ENCODE measurements around the gene TLK2. TPM values are rescaled to one million over a fixed set of nuclear protein-coding genes. Genes with fewer than 3 reads are reported as not detected.

Gene TLK2
- total and polyA plus RNA-seq, 7 donors: 21.1 to 59.3 (median 30.7) TPM

GRCh38 chr17:62592341-62593099, 113.9 kb downstream of the TLK2 start:
- Histone ChIP-seq H3K27ac (no peak overlapping the region), H3K9me3 (no peaks in the 10 kb centered on the region), H3K4me3 (no peak overlapping the region), H3K36me3 (peaks cover 5 to 70% (median 9%) of the 10 kb centered on the region in 4 donors), H3K27me3 (no peaks in the 10 kb centered on the region), H3K4me1 (no peaks in the 10 kb centered on the region)
- 92 to 94% methylated on average over 9 of the region's 9 CpGs for WGBS, 2 donors
- intact Hi-C loops (cut with DNase I): no loop called here
- TF ChIP-seq POLR2AphosphoS5 (IDR thresholded peaks at IDR 0.05) (no peak), EP300 (IDR thresholded peaks at IDR 0.05) (no peak), POLR2A (IDR thresholded peaks at IDR 0.05) (no peak)
- TF ChIP-seq, protein P1, sequence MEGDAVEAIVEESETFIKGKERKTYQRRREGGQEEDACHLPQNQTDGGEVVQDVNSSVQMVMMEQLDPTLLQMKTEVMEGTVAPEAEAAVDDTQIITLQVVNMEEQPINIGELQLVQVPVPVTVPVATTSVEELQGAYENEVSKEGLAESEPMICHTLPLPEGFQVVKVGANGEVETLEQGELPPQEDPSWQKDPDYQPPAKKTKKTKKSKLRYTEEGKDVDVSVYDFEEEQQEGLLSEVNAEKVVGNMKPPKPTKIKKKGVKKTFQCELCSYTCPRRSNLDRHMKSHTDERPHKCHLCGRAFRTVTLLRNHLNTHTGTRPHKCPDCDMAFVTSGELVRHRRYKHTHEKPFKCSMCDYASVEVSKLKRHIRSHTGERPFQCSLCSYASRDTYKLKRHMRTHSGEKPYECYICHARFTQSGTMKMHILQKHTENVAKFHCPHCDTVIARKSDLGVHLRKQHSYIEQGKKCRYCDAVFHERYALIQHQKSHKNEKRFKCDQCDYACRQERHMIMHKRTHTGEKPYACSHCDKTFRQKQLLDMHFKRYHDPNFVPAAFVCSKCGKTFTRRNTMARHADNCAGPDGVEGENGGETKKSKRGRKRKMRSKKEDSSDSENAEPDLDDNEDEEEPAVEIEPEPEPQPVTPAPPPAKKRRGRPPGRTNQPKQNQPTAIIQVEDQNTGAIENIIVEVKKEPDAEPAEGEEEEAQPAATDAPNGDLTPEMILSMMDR (IDR thresholded peaks at IDR 0.05): no peak
- no peak for DNase-seq

DNA sequence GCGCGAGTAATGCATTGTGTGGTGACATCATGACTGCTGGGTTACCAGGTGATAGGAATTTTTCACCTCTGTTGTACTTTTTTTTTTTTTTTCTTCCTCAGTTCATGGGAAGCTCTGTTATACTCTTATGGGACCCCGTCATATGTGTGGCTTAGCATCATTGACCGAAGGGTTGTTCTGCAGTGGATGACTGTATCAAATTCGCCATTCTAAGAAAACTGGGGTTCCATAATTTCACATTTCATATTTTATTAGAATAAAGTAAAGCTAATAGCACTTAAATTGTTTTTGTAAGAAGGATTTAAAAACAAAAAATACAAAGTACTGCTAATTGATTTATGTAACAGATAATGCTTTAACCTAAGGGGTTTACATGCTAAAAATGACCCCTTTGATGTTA, 116.9 kb downstream of the TLK2 start:
- TF ChIP-seq EP300 (IDR thresholded peaks at IDR 0.05) (no peak), POLR2AphosphoS5 (IDR thresholded peaks at IDR 0.05) (no peak), POLR2A (IDR thresholded peaks at IDR 0.05) (no peak)
- TF ChIP-seq, protein P1 (IDR thresholded peaks at IDR 0.05): no peak
- Histone ChIP-seq H3K27me3 (no peaks in the 10 kb centered on the region), H3K36me3 (peaks cover 13 to 72% (median 19%) of the 10 kb centered on the region in 4 donors), H3K4me1 (no peaks in the 10 kb centered on the region), H3K4me3 (no peak overlapping the region), H3K9me3 (no peaks in the 10 kb centered on the region), H3K27ac (no peak overlapping the region)
- DNase-seq: no peak
- 98 to 100% methylated on average over 5 of the region's 5 CpGs for WGBS, 2 donors
- intact Hi-C loops (cut with DNase I): no loop called here

GRCh38 chr17:62596662-62597061, 118.0 kb downstream of the TLK2 start:
- no peak for DNase-seq
- no peak overlapping the region for H3K4me3 ChIP-seq
- 94 to 96% methylated on average over 2 of the region's 2 CpGs for WGBS, 2 donors

DNA sequence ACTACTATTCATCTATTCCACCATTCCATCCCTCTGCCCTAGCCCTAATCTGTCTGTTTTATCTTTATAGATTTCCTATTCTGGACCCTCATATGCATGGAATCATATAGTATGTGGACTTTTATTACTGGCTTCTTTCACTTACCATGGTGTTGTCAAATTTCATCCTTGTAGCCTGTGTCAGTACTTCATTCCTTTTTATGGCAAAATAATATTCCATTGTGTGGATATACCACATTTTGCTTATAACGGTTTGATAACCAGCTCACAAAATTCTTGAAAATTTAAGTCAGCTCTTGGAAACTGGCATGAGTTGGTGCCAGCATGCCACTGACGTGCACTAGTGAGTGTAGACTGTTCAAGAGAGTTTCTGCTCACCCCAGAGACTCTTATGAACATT, 118.5 kb downstream of the TLK2 start:
- peaks cover 14 to 75% (median 27%) of the 10 kb centered on the region in 4 donors for H3K36me3 ChIP-seq
- DNase-seq: no peak

More at GRCh38 chr17:62596662-62597061, 118.0 kb downstream of the TLK2 start:
- Histone ChIP-seq H3K27me3 (no peaks in the 10 kb centered on the region), H3K4me1 (no peaks in the 10 kb centered on the region), H3K27ac (no peak overlapping the region), H3K36me3 (peaks cover 14 to 75% (median 26%) of the 10 kb centered on the region in 4 donors), H3K9me3 (no peaks in the 10 kb centered on the region)
- intact Hi-C loops (cut with DNase I): no loop called here
- TF ChIP-seq, protein P1 (IDR thresholded peaks at IDR 0.05): no peak
- TF ChIP-seq POLR2A (IDR thresholded peaks at IDR 0.05) (no peak), EP300 (IDR thresholded peaks at IDR 0.05) (no peak), POLR2AphosphoS5 (IDR thresholded peaks at IDR 0.05) (no peak)

More for the DNA sequence above, 118.5 kb downstream of the TLK2 start:
- H3K27ac ChIP-seq: no peak overlapping the region
- no peaks in the 10 kb centered on the region for H3K4me1 ChIP-seq
- H3K4me3 ChIP-seq: no peak overlapping the region
- WGBS, 2 donors: 95 to 98% methylated on average over 2 of the region's 2 CpGs
- TF ChIP-seq POLR2A (IDR thresholded peaks at IDR 0.05) (no peak), EP300 (IDR thresholded peaks at IDR 0.05) (no peak), POLR2AphosphoS5 (IDR thresholded peaks at IDR 0.05) (no peak)
- TF ChIP-seq, protein P1 (IDR thresholded peaks at IDR 0.05): no peak
- intact Hi-C loops (cut with DNase I): no loop called here
- no peaks in the 10 kb centered on the region for H3K27me3 ChIP-seq
- no peaks in the 10 kb centered on the region for H3K9me3 ChIP-seq

Data from sigmoid colon (tissue), 7 donors.